ENCODE results near the gene RAD21L1.
"Not testable (repeated sequence)": the region's sequence is repeated elsewhere in the genome, so short reads cannot be mapped to it uniquely, and the experiment has no call there.

RAD21L1 gene

DNA sequence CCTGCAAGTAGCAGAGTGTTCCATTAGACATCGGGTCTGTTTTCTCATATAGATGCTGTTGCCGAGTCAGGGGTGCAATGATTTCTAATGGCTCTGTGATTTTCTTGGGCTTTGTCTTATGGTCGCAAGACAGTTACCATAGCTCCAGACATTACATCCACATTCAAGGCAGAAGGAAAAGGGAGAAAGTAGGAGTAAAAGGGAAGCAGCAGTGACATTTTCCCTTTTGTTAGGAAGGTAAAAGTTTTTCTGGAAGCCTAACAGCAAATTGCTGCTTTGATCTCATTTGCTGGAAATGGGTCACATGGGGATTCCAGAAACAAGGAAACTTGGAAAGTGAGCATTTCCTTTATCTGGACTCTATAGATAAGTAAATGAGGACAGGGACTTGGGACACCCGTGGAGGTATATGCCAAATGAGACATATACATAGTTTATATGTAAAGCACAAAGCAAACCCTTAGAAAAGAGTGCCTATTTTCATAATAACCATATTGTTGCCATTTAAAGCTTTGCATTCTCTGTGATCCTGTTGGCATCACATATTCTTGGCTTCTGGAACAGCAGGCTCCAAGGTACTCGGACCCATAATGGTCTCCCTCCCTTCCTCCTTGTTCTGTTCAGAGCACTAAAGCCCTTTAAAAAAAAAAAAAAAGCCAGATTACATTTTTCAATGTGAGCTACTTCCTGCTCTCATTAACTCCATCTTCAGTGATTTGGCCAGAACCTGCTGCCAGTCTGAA, 22.9 kb upstream of the RAD21L1 start, which contains the start of gene C20orf202:
Gene C20orf202, plus strand, starts transcription at position 693 of the 743 bp plus-strand sequence. CDS start 132 bp downstream, outside the sequence.
- no peak for DNase-seq

DNA sequence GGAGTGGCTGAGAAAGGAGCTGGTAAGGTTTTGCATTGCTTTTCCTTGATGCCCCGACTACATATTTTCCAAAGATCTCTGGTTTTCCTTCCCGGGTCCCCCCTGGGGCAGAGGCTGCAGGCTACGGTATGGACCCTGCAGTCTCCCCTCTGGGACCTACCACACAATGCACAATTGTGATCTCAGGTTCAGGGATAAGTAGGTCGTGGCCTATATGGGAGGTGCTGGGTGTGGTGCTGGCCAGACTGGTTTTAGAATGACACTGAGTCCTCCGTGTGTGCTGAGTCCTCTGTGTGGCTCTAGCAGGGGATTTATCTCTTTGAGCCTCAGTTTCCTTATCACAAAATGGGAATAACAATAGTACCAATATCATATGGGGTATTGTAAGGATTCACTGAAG, 22.2 kb upstream of the RAD21L1 start:
- DNase-seq, result no peak

DNA sequence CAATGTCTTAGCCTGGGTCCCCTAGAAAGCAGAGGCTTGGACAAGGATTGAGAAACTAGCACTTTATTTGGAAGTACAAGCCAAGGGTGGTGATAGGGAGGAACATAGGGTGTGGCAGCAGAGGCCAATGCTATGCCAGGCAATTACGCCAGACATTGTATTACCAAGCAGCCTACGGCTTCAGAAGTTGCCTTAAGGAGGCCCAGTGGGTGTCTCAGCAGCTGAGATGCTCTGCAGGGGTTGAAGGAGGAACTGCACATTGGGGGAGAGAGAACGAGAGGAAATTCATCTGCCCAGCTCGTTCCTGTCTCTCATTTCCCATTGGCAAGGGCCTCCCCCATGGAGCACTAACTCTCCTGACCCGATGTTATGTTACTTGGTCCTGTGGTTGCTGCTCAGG, 21.7 kb upstream of the RAD21L1 start:
- no peak for DNase-seq

- no peak for DNase-seq
Measured at GRCh38 chr20:1204576-1204975, 21.3 kb upstream of the RAD21L1 start.

DNA sequence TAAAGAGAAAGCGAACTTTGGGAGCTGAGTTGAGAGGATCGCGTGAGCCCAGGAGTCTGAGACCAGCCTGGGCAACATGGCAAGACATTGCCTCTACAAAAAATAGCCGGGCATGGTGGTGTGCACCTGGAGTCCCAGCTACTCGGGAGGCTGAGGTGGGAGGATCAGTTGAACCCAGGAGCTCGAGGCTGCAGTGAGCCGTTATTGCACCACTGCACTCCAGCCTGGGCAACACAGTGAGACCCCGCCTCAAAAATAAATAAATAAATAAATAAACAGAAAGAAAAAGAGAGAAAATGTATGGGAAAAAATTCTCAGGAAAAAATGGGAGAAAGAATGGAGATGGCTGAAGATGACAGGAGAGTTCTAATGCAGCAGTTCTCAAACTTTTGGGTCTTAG, 20.0 kb upstream of the RAD21L1 start:
- no peak for DNase-seq

- DNase-seq, result no peak
Measured at GRCh38 chr20:1206366-1207148, 19.3 kb upstream of the RAD21L1 start.

DNA sequence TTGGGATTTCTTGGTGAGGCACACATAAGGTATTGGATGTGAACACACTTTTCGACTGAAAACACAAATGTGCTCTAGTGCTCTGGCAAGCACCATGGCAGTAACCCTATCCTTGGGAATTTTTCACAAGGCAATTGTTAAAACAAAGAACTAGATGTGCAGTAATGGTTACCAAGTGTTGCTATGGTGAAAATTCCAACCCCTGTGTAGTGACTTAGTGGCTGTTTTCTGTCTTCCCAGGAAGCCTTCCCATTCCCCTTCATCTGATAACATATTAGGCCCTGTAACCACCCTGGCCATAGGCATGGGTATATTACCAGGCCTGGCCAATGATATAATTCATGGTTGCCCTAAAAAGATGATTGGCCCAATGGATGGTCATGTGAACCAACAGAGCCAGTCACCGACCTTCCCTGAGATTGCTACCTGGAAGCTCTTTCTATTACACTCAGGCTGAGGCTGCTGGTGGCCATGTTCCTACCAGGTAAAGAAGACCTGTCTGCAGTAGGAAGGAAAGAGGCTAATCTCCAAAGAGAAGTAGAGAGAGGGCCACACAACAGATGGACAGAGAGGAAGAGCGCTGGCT, 18.5 kb upstream of the RAD21L1 start:
- no peak for DNase-seq

- no peak for DNase-seq
Measured at GRCh38 chr20:1209447-1210387, 16.1 kb upstream of the RAD21L1 start.

- DNase-seq, result no peak
Measured at GRCh38 chr20:1210501-1210900, 15.3 kb upstream of the RAD21L1 start.

GRCh38 chr20:1212023-1212422, 13.8 kb upstream of the RAD21L1 start:
- DNase-seq, result no peak

DNA sequence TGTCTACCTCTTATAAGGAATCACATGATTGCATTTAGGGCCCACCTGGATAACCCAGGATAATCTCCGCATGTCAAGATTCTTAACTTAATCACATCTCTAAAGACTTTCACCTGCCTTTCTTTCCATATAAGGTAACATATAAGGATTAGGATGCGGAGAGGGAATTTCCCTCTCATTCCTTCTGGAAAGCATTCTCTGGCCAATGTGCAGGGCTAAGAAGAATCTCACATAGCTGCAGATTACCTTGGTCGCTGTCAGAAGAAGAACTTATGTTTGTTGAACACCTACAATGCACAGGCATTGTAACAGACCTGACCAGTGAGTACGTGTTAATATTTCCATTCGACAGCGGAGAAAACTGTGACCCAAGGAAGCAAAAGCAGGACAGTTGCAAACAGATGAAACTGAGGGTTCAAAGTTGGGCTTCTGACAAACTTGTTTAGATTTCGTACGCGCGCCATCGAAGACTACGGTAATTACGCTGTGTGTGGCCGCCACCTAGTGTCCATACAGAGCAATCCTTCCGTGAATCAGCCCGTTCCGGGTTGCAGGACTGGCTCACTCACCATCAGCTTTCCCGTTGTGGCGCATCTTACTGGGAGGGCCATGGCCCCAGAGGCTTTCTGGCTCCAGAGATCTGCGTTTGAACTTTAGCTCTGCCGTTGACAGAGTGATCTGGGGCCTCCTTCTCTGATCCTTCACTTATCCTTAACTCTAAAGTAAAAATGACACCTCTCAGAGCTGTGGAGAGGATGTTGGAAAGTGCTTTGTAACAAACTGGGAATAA, 13.0 kb upstream of the RAD21L1 start:
- peak; percentile 8 for DNase-seq

- no peak for DNase-seq
Measured at GRCh38 chr20:1214838-1215261, 11.0 kb upstream of the RAD21L1 start.

DNA sequence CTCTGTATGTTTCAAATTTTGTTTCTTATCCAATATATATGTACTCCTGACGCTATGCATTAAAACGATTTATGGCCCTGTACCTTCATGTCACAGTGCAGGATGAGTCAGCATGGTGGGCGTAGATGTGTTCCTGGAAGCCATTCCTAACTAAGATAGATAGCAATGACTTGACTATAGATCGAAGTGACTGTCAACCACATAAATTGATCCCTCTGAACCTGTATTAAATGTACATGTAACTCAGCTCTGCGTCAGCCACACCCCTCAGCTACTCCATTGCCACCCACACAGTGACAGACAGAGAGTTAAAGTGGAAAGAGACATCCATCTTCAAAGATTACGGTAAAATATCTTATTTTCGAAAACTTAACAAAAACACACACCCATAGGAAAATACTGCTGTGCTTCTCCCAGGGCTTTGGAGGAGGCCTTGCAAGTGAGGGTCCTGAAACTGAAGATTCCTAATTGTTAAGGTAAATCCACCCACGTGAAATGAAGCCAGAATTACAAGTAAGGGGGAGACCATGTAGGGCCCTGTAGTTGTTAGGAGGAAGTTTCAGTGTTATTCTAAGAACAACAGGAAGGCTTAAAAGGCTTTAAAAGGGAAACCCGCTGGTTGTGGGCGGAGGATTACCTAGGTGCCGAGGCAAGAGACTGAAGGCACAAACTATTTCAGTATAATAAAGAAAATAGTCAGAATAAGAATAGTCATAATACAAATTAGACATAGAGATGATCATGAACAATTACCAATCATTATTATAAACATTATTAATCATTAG, 10.3 kb upstream of the RAD21L1 start:
- no peak for DNase-seq

GRCh38 chr20:1216527-1217427, 9.1 kb upstream of the RAD21L1 start:
- DNase-seq, result not testable (repeated sequence)

- not testable (repeated sequence) for DNase-seq
Measured at GRCh38 chr20:1222750-1223149, 3.1 kb upstream of the RAD21L1 start.

DNA sequence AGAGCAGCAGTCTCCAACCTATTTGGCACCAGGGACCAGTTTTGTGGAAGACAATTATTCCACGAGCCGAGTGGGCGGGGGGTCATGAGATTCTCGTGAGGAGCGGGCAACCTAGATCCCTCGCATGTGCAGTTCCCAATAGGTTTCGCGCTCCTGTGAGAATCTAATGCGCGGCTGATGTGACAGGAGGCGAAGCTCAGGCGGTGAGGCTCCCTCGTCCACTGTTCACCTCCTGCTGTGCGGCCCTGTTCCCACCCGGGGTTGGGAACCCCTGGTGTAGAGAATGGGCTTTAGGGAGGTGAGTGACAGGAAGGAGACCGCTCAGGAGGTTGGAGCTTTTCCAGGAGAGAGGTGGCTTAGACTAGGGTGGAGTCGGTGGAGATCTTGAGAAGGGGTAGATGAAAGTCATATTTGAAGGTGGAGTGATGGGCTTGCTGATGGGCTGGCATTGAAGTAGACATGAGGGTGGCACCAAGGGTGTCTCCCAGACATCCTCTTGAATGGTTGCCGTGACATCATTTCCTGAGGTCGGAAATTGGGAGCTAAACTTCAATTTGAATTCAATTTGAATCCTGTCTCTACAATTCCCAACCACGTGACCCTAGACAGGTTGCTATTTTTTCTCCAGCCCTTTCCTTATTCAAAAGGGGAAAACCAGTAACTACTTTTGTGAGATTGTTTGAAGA, 1.5 kb upstream of the RAD21L1 start:
- no peak for DNase-seq

GRCh38 chr20:1225263-1225782, 521 bp upstream of the RAD21L1 start:
- DNase-seq, result no peak

DNA sequence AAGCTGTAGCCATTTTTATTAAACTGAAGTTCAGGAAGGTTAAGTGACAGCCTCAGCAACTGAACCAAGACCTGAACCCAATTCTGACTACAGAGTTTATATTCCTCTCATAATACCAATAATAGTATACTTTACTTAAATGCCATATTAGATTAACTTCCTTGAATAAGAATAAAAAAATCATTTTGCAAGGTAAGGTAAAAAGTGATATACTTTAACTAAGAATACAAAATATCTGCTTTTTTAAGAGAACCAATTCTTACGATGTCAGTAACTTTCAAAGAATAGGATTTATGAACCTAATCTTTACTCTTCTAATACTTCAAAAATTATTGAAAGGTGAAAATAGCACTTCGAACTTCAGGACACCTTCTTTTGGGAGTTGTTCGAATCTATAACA, 3.7 kb downstream of the RAD21L1 start:
- DNase-seq, result no peak
